Activated CD4-positive, CD25-positive, alpha-beta regulatory T cell treated with anti-CD3 and anti-CD28 coated beads, Interleukin-2, amount 50 U/mL, for 24 hours (primary cell): Measurements from ENCODE around the gene NPEPPS.
"Not testable (repeated sequence)": the region's sequence is repeated elsewhere in the genome, so short reads cannot be mapped to it uniquely, and the experiment has no call there.

Experiments
- ATAC-seq, 2 donors: fragments of 150-1000 bp; cut with Tn5 transposase; one replicate each; pipeline ENCODE4 v1.10.0; 2021; ENCODE audit warnings: mild to moderate bottlenecking in 1 of 2, moderate library complexity in 1 of 2

The NPEPPS gene

DNA sequence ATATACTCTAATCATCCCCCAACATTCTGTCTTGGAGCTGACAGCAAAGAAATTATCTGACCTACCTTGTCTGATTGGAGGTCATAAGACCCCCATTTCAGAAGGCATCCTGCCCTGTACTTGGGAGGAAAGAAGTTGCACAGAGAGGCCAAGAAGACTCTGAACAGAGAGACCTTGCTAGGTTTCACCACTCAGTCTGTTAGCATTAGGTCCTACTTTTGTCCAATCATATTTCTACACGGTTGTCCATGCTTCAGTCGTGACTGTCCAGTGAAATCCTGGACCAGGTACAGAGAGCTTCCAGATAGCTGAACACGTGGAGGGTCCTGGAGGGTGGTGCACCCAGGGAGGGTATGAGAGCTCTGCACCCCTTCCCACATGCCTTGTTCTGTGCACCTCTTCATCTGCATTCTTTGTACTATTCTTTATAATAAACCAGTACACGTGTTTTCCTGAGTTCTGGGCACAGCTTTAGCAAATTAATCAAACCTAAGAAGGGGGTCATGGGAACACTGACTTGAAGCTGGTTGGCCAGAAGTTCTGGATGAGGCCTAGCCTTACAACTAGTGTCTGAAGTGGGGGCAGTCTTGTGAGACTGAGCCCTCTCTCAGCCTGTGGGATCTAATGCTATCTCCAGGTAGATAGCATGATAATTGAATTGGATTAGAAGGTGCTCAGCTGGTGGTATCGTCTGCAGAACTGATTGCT lies 30.9 kb downstream of the NPEPPS start:
- ATAC-seq: not testable (repeated sequence)

DNA sequence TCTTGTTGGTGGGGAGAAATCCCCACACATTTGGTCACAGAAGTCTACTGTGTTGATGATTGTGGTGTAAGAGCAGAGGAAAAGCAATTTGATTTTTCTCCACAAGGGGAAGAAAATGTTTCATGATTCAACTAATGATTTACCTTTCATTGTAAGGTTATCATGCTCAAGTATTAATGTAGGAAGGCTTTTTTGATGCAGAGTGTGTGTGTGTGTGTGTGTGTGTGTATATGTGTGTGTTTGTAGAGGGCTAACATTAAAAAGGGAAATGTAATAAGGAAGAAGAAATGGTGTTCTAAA lies 31.4 kb downstream of the NPEPPS start:
- not testable (repeated sequence) for ATAC-seq

DNA sequence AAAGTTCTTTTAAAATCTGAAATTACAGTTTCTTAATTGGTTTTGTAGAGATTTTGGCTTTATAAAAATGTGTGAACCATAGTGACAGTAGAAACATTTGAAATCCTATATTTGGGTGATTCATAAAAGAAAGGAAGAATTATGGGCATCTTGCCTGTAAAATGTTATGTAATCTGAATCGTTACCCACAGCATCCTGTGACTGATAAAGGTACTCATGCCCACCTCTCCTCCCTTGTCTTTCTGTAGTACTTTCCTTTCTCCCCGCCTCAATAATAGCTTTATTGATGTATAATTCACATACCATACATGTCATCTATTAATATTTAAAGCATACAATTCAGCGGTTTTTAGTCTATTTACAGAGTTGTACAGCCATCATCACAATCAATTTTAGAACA lies 36.4 kb downstream of the NPEPPS start:
- ATAC-seq: not testable (repeated sequence)

DNA sequence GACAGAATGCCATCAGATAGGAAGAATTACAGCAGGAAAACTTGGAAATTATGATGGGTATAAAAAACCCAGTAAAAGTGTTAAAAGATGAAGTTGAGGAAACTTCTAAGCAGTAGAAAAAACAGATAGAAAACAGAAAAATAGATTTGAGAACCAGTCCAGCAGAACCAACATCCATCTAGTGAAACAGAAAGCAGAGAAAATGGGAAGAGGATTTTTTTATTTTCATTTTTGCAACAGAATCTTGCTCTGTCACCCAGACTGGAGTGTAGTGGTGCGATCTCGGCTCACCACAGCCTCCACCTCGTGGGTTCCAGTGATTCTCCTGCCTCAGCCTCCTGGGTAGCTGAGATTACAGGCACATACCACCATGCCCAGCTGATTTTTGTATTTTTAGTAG lies 41.7 kb downstream of the NPEPPS start:
- ATAC-seq: not testable (repeated sequence)

DNA sequence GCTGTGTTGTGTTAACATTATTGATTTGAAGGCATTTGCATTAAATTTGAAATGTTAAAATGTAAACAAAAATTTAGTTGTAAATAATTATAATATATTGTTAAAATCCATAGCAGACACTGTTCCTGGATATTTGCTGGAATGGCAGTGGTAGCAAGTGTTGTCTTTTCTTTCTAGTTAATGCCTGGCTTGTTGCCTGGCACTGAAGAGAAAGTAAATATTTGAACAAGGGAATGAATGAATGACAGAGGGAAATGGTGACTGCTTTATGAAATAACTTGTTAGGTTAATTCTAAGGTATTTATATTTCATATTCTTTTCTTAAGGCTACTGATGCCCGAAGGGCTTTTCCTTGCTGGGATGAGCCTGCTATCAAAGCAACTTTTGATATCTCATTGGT lies 51.5 kb downstream of the NPEPPS start:
- not testable (repeated sequence) for ATAC-seq

DNA sequence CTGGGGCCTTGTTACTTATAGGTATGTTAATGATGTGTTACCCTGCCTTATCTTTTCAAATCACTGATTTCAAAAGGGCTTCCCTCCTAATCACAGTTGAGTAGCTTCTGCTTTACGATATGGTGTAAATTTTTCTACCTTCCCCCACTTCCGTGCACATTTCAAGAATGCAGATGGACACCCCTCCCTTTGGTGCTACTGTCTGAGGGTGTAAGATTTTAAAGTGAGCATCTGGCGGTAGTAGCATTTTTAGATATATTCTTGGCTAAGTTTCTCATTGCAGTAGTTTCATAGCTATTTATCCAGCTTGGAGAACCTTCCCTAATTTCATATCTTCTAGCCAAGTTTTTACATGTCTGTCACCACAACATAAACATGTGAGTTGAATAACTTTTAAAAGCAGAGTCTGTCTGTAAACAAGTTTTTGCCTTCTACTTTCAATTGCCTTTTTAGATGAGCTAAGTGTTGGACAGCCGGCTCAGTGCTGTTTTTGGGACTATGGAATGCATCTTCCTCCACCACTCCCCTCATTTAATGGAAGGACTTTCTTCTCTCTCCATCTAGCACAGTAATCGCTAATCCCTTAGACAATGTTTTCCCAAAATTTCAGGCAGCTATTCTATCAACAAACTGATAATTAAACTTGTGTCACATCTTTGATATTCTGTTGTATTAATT lies 55.6 kb downstream of the NPEPPS start:
- not testable (repeated sequence) for ATAC-seq

DNA sequence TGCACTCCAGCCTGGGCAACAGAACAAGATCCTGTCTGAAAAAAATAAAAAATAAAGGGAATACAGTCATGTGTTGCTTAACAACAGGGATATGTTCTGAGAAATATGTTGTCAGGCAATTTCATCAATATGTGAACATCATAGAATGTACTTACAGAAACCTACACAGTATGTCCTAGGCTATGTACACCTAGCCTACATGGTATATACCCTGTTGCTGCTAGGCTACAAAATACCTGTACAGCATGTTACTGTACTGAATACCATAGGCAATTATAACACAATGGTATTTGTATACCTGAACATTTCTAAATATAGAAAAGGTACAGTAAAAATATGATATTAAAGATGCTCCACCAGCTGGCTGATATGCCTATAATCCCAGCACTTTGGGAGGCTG lies 62.6 kb downstream of the NPEPPS start:
- not testable (repeated sequence) for ATAC-seq

DNA sequence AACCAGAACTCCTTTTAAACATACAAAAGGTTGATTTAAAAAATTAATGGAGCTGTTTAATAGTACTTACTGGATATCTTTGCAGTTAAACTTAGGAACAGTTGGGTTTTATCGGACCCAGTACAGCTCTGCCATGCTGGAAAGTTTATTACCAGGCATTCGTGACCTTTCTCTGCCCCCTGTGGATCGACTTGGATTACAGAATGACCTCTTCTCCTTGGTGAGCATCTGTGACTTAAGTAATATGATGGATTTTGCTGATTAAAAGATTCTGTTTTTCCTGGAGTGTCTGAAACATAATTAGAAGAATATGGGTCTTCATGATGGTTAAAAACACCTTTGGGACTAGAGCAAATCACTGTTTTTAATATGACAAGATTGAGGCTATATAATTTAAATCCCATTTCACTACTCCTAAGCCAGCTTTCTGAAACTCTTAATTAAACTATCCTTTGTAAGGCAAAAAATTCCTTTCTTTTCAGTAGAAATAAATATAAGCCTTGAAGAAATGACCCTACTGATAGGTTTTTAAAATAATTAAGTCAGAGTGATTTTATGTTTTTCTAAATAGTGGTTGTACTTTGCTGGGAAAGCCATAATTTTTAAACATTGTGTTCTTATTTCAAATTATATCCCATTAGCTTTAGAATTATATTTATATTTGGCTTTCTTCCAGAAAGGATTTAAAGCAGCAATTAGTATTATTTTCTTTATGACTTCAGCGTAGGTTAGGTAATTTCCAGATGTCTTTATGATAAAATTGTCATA lies 73.1 kb downstream of the NPEPPS start:
- ATAC-seq: no peak

DNA sequence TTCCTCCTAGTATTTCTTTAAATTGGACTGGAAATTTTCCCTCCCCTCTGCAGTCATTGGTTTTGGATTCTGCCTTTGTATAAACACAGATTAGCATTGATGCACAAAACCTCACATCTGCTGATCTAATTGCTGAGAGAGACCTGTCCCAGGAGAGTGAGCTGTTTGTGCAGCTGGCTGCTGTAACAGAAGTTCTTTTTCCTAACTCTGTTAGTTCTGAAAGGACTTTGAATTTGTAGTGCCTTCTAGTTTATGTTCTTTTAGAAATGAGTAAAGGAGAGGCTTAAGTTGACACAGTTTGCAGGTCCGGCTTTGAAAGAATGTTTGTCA lies 73.7 kb downstream of the NPEPPS start:
- no peak for ATAC-seq

DNA sequence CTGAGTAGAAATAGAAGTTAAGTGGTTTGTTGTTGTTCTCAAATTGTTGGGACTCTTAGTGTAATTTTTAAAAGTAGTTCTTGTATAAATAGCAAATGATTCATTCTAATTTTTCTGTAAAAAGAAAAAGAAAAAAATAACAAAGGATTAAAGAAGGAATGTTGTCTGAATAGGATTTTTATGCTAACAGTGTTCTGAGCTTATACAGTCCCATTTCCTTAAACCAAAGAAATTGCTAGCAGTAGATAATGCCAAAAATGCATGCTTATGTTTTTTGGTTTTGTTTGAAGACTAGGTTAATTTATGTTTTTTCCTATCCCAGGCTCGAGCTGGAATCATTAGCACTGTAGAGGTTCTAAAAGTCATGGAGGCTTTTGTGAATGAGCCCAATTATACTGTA lies 74.1 kb downstream of the NPEPPS start:
- ATAC-seq: no peak

DNA sequence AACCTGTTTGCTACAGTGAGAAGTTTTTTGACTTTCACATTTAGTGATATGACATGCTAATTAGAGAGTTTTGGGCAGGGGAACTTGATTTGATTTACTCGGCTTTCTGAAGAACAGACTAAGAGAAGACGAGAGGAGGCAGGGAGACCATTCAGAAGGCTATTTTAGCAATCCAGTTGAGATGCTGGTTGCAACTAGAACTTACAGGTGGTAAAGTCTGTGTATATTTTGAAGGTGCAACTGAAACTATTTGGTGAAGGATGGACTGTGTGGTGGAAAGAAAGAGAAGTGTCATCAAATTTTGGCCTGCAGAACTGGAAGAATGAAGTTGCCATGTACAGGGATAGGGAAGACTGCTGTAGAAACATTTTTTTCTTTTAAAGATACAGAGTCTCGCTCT lies 76.6 kb downstream of the NPEPPS start:
- no peak for ATAC-seq

DNA sequence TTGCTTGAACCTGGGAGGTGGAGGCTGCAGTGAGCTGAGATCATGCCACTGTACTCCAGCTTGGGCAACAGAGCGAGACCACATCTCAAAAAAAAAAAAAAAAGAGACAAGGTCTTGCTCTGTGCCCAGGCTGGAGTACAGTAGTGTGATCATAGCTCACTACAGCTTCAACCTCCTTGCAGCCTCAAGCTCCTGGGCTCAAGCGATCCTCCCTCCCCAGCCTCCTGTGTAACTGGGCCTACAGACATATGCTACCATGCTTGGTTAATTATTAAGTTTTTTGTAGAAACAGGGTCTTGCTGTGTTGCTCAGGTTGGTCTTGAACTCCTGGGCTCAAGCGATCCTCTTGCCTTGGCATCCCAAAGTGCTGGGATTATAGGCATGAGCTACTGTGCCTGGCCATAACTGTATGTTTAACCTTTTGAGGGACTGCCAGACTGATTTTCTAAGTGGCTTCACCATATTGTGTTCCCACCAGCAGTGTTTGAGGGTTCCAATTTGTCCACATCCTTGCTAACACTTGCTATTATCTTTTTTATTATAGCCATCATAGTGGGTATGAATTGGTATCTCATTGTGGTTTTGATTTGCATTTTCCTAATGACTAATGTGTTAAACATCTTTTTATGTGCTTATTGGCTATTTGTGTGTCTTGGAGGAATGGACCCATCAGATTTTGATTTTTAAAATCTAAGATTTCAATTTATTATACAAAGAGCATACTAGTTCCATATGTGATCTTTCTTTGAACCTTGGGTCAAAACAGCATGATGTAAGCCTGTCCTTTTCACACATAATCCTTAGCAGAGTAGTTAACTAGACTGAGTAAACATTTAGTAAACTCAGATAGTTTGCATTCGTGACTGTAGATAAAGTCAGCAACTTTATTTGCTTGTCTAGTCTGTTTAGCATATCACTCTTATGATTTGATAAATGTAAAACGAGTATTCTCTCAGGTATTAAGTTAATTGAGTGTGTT lies 80.8 kb downstream of the NPEPPS start:
- ATAC-seq: no peak

DNA sequence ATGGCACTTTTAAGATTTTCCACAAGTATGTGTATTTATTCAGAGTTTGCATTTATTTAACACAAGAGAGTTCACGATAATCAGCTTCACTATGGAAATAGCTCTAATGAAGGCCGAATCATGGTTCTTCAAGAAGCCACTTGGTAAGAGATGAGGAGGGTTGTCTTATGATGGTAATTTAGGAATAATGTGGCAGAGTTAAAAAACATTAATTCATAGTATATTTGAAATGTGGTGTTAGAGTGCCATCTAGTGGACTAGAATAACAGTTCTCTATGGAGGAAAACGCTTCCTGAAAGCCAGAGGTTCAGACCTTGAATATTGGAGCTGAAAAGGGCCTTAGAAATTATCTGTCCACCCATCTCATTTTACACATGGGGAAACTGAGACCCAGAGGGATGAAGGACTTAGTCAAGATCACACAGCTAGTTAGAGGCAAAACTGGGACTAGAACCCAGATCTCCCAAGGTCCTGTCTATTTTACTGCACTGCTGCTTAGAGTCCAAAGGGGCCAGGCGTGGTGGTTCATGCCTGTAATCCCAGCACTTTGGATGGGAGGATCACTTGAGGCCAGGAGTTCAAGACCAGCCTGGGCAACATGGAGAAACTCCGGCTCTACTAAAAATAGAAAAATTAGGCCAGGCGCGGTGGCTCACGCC lies 85.0 kb downstream of the NPEPPS start:
- ATAC-seq: peak in 1 of 2 donors; percentile 21

DNA sequence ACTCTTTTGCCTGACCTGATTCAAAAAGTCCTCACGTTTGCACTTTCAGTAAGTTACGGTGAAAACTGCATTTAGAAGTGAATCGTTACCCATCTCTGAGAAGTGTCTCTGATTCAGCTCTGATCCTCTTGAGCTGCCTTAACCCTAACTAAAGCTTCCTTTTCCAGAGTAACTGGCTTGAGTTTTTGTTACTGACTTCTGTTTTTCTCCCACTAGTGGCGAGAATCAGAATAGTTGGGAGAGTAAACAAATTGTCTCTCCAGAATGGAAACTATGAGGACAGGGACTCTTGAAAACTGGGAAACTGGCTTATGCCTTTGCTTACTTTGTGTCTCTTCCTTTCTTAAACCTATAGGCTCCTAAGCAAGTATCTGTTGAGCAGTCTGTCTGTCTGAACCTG lies 87.5 kb downstream of the NPEPPS start:
- no peak for ATAC-seq

DNA sequence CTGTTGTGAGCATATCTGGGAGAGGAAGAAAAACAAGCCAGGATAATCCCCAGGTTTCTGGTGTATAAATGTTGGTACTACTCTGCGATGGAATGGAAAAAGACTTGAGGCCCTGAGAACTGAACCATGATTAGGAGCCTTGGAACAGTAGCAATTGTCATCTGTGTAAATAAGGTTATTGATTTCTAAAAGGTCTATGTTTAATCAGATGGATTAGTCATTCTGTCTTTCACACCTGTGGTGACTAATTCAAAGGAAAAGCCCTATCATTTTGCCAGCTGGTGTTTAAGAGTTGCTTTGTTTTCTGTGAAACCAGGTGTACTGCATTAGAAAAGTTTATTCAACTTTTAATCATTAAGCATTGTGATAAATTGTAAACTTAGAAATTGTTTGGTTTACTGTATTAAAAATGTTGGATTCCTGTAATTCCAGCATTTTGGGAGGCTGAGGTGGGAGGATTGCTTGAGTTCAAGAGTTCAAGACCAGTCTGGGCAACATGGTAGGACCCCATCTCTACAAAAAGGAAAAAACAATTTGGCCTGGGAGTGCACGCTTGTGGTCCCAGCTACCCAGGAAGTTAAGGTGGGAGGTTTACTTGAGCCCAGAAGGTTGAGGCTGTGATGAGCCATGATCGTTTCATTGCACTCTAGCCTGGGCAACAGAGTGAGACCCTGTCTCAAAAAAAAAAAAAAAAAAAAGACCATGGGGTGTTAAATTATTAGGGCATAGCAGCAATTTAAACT lies 89.8 kb downstream of the NPEPPS start:
- ATAC-seq: peak; percentile 90 to 95

DNA sequence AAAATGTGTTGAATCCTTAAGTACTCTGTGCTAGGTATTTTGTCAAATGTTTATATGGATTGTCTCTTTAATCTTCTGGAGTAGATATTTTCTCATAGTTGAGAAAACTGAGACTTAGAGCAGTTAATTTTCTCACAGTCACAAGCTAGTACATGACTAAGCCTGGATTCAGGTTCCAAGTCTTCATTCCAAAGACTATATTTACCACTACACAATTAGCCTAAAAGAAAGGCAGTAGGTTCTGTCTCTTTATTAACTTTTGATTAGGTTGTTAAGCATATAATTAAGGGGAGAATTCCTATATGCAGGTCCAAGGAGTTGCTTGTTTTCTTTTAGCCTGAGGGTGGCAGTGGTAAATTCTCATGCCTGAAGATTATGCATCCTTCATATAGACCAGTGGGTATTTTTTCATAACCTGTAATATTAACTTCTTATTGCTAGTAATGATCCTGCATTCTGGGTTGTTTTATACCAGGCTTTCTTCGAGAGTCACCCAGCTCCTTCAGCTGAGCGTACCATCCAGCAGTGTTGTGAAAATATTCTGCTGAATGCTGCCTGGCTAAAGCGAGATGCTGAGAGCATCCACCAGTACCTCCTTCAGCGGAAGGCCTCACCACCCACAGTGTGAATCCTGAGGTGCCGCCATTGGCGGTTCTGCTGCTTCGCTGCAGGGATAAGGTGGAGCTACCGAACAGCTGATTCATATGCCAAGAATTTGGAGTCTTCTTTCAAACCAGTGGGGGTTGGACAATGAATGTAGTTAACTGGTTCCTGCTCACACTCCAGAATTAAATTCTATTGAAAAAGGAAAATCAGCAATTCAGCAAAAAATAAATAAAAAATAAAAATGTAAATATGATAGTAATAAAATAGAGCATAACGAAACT lies 90.6 kb downstream of the NPEPPS start:
- ATAC-seq: no peak

DNA sequence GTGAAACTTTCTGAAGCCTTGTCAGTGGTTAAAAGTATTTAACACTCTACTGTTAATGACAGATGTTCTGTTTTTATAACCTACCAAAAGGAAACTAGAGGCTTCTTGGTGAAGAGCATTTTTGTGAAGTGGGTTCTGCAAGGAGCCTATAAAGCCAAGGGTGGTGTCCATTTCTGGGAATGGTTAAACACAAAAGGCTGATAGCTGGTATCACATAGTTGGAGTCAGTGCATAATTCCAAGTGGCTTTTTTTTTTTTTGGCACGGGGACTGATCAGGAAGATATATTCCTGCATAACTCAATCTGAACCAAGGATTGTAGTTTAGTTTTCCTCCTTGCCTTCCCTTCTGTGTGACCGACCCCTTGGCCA lies 91.3 kb downstream of the NPEPPS start:
- ATAC-seq: no peak

DNA sequence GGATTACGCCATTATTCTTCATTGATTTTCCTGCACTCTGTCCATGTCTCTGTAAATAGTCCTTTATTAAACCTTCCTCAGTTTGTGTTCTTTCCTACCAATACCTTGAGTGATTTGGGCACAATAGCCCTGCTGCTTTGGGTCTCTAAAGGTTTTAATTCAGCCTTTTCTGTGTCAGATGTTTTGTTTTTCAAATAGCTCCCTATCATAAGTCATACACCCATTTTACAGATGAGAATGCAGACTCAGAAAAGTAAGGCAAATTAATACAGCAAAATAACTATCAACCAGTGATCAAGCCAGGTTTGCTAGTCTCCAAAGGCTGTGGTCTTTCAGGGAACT lies 93.8 kb downstream of the NPEPPS start:
- ATAC-seq: no peak

DNA sequence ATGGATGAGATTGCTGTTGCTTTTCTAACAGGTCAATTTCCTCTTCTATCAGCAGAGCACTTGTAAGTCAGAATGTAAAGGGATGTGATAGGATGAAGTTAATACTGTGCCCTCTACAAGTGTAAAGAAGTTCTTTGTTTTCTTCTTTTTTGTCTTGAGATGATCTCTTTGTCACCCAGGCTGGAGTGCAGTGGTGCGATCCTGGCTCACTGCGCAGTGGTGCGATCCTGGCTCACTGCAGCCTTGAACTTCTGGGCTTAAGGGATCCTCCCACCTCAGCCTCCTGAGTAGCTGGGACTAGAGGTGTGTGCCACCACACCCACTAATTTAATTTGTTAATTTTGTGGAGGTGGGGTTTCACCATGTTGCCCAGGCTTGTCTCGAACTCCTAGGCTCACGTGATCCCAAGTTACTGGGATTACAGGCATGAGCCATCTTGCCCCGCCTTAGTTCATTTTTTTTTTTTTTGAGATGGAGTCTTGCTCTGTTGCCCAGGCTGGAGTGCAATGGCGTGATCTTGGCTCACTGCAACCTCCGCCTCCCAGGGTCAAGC lies 97.2 kb downstream of the NPEPPS start:
- ATAC-seq: no peak

DNA sequence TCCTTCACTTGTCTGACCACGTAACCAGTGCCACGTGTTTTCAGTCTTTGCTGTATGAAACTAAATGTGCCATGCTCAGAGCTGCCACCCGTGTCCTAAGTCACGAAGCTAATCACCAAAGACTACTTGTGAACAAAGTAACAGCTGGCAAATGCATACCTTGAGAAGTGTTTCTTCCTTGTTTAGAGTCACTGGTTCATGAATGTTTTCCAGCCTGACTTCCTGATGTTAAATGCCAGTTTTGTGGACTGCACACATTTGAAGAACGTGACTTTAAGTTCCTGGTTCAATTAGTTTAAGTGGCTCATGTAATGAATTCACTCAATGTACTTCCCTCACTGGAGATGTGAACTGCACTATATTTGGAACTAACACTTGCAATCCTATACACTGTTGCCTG lies 98.9 kb downstream of the NPEPPS start:
- ATAC-seq: no peak
